Naive B cell (primary cell): Measurements from ENCODE around the gene RAB7A. TPM values are rescaled to one million over a fixed set of nuclear protein-coding genes. Genes with fewer than 3 reads are reported as not detected.
"Not testable (repeated sequence)": the region's sequence is repeated elsewhere in the genome, so short reads cannot be mapped to it uniquely, and the experiment has no call there.

Source experiments
- ATAC-seq, 2 donors: fragments of 150-1000 bp; cut with Tn5 transposase; 2 replicates each; pipeline ENCODE4 v1.10.0; 2021; ENCODE audit warnings: low read depth in 2 of 2, mild to moderate bottlenecking in 2 of 2, moderate library complexity in 2 of 2
- DNase-seq: peaks from one replicate; pipeline ENCODE4 v3.0.0; 2022
- H3K27ac Mint-ChIP-seq, 6 donors: one replicate each; pipeline ENCODE4 v1.8.0; 2020 to 2022; ENCODE audit warnings: mild to moderate bottlenecking in 6 of 6, mixed read lengths in 6 of 6, moderate library complexity in 5 of 6, inconsistent platforms in 2 of 6
- H3K27me3 Mint-ChIP-seq, 3 donors: one replicate each; pipeline ENCODE4 v1.8.0; 2021 to 2022; ENCODE audit warnings: mixed read lengths in 3 of 3, mild to moderate bottlenecking in 1 of 3
- H3K36me3 Mint-ChIP-seq, 2 donors: one replicate each; pipeline ENCODE4 v1.8.0; 2020 to 2022; ENCODE audit warnings: mixed read lengths in 2 of 2, inconsistent platforms in 1 of 2, mild to moderate bottlenecking in 1 of 2
- H3K4me1 Mint-ChIP-seq, 3 donors: one replicate each; pipeline ENCODE4 v1.8.0; 2020 to 2022; ENCODE audit warnings: mixed read lengths in 3 of 3, inconsistent platforms in 1 of 3, mild to moderate bottlenecking in 1 of 3, moderate library complexity in 1 of 3
- H3K4me3 Mint-ChIP-seq, 8 donors: one replicate each; pipeline ENCODE4 v1.8.0; 2020 to 2022; ENCODE audit warnings: mild to moderate bottlenecking in 8 of 8, mixed read lengths in 8 of 8, moderate library complexity in 8 of 8, inconsistent platforms in 2 of 8
- H3K9me3 Mint-ChIP-seq, 7 donors: one replicate each; pipeline ENCODE4 v1.8.0; 2020 to 2022; ENCODE audit warnings: mixed read lengths in 7 of 7, mild to moderate bottlenecking in 5 of 7, inconsistent platforms in 2 of 7, moderate library complexity in 1 of 7
- polyA plus RNA-seq, 6 donors: library from polyadenylated mRNA; unstranded; fragments of 300-500 nt; fragmentation: Illumina TruSeq; gene quantifications; one replicate each; pipeline ENCODE4 v1.2.3, GENCODE V29; 2021; ENCODE audit warnings: low read depth in 6 of 6

The RAB7A gene
- polyA plus RNA-seq, 6 donors from 2014 or later: 165 to 252 (median 189) TPM

DNA sequence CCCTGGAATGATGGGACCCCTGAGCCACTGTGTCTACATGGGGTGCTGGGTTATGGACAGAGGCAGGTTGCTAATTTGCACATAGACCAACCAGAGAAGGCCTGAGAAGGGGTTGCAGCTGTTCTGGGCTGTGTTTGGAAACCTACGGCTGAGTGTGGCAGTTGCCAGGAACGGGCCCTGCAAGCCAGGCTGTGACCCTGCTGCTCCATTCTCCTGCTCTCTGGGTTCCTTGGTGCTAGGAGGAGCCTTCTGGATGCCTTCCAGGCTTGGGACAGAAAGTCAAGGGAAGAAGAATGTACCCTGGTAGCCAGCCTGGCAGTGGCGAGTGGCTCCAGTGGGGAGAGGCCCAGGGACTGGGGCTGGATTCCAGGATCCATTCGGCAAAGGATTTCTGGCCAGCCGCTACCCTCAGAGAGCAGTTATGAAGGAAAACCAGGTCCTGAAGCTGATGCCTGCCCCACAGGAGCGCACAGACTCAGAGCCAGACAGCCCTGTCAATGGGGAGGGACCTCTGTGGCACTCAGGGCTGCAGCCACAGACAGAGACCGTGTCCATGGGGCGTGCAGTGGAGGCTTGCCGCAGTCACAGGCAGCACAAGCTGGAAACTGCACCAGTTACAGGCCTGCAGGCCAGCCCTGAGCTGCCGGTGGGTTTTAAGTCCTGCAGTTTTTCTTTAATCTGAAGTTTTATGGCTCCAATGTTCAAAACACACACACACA is 98.3 kb downstream of the RAB7A start:
- ATAC-seq: no peak
- no peaks in the 10 kb centered on the region for H3K9me3 Mint-ChIP-seq

DNA sequence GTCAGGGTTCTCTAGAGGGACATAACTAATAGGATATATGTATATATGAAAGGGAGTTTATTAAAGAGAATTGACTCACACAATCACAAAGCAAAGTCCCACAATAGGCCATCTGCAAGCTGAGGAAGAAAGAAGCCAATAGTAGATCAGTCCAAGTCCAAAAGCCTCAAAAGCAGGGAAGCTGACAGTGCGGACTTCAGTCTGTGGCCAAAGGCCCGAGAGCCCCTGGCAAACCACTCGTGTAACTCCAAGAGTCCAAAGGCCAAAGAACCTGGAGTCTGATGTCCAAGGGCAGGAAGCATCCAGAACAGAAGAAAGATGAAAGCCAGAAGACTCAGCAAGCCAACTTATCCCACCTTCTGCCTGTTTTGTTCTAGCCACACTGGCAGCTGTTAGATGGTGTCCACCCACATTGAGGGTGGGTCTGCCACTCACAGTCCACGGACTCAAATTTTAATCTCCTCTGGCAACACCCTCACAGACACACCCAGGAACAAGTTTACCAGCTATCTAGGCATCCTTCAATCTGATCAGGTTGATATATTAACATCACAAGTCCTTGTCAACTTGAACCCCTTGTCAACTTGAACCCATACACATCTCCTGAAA is 99.2 kb downstream of the RAB7A start:
- H3K4me1 Mint-ChIP-seq: peaks cover 0 to 2% (median 0%) of the 10 kb centered on the region in 3 donors
- H3K4me3 Mint-ChIP-seq: no peak overlapping the region
- DNase-seq: no peak
- H3K36me3 Mint-ChIP-seq: no peaks in the 10 kb centered on the region
- H3K9me3 Mint-ChIP-seq: no peaks in the 10 kb centered on the region
- ATAC-seq: no peak
- H3K27ac Mint-ChIP-seq: peak overlapping the region in 1 of 6 donors; percentile 7
- no peaks in the 10 kb centered on the region for H3K27me3 Mint-ChIP-seq

More for the DNA sequence above, 98.3 kb downstream of the RAB7A start:
- Mint-ChIP-seq H3K4me3 (no peak overlapping the region), H3K4me1 (peaks cover 0 to 2% (median 0%) of the 10 kb centered on the region in 3 donors), H3K27me3 (no peaks in the 10 kb centered on the region), H3K36me3 (peaks cover 0 to 2% of the 10 kb centered on the region in 2 donors), H3K27ac (peak overlapping the region in 2 of 6 donors; percentile 37 to 63)
- no peak for DNase-seq

DNA sequence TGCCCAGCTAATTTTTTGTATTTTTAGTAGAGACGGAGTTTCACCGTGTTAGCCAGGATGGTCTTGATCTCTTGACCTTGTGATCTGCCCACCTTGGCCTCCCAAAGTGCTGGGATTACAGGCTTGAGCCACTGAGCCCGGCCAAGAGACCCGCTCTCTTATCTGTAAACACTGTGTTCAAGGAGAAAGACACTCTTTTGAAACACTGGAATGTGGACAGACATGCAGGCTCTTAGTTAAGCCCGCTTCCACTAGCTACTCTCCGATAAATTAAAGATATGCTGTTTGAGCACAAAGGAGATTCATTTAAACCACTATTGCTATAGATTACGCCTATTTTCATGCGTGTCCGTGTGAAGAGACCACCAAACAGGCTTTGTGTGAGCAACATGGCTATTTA is 103.1 kb downstream of the RAB7A start:
- not testable (repeated sequence) for ATAC-seq, H3K36me3 Mint-ChIP-seq, H3K4me3 Mint-ChIP-seq, H3K9me3 Mint-ChIP-seq, H3K27ac Mint-ChIP-seq, DNase-seq, H3K4me1 Mint-ChIP-seq, H3K27me3 Mint-ChIP-seq

DNA sequence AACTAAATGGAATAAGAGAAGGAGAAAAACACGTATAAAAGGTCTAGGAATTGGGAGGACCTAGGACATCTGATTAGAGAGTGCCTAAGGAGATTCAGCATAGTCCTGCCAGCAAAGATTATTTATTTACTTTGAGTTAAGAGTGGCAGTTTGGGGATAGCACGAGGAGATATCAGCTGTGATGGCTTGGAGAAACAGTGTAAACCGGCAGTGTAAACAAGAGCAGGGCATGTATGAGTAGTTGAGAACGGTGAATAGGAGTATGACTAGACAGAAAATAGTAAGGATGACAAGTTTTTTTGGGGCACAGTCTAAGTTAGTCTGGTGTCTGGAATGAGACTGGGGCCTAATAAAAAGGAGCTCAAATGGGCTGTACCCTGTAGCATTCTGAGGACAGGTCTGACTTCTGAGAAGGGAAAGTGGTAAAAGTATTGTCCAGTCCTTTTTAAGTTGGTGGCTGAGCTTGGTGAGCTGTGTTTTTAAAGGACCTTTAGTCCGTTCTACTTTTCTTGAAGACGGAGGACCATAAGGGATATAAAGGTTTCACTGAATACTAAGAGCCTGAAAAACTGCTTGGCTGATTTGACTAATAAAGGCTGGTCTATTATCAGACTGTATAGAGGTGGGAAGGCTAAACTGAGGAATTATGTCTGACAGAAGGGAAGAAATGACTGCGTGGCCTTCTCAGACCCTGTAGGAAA is 104.1 kb downstream of the RAB7A start:
- not testable (repeated sequence) for H3K9me3 Mint-ChIP-seq, DNase-seq, ATAC-seq, H3K27ac Mint-ChIP-seq, H3K4me1 Mint-ChIP-seq, H3K4me3 Mint-ChIP-seq, H3K27me3 Mint-ChIP-seq, H3K36me3 Mint-ChIP-seq

DNA sequence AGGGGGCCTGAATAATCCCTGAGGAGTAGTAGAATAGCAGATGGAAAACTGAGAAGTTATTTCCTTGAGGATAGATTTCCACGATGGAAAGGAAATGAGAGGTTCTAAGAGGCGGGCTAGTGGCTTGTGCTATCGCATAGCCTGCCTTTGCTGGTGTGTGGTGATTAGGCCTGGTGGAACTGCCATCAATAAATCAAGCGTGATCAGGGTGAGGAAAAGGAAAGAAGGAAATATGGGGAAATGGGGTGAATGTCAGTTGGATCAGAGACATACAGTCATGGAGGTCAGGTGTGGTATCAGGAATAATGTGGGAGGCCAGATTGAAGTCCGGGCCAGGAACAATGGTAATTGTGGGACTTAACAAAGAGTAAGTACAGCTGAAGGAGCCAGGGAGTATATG is 104.8 kb downstream of the RAB7A start:
- DNase-seq, H3K4me3 Mint-ChIP-seq, ATAC-seq, H3K9me3 Mint-ChIP-seq, H3K36me3 Mint-ChIP-seq, H3K27me3 Mint-ChIP-seq, H3K27ac Mint-ChIP-seq, H3K4me1 Mint-ChIP-seq: not testable (repeated sequence)

DNA sequence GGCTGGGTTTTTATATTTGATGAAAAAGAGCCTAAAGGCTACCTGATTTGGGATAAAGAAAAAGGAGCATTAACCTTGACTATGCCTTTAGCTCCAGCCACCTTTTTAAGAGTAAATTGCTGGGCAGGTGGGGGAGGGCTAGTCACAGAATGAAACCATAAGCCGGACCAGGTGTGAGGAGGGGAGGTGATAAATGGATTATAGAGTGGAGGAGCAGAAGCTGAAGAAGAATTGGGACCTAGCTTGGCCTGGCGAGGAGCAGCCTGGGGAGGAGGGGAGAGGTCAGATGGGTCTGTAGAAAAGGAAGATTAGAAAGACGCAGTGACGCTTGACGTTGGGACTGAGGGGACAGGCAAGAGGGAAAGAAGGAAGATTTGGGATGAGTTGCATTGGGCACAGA is 107.0 kb downstream of the RAB7A start:
- not testable (repeated sequence) for H3K27ac Mint-ChIP-seq, H3K4me3 Mint-ChIP-seq, H3K36me3 Mint-ChIP-seq, H3K9me3 Mint-ChIP-seq, DNase-seq, H3K27me3 Mint-ChIP-seq, ATAC-seq, H3K4me1 Mint-ChIP-seq

DNA sequence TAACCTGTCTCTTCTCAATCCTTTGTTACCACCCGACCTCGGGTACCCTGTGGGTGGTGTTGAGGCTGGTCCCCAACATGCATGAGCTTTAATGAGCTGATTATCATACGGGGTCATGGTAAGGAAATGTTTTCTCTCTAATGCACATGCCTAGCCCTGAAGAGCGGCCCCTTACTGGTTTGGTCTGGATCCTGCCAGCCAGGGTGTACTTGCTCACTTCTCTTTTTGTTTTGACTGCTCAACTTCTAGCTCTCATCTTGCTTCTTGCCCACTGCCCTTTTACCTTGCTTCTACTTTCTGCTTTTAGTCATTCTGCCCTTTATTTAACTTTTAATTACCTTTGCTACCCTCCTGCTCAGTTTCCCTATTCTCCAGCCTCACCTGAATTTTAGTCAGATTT is 109.1 kb downstream of the RAB7A start:
- no peak overlapping the region for H3K27ac Mint-ChIP-seq

DNA sequence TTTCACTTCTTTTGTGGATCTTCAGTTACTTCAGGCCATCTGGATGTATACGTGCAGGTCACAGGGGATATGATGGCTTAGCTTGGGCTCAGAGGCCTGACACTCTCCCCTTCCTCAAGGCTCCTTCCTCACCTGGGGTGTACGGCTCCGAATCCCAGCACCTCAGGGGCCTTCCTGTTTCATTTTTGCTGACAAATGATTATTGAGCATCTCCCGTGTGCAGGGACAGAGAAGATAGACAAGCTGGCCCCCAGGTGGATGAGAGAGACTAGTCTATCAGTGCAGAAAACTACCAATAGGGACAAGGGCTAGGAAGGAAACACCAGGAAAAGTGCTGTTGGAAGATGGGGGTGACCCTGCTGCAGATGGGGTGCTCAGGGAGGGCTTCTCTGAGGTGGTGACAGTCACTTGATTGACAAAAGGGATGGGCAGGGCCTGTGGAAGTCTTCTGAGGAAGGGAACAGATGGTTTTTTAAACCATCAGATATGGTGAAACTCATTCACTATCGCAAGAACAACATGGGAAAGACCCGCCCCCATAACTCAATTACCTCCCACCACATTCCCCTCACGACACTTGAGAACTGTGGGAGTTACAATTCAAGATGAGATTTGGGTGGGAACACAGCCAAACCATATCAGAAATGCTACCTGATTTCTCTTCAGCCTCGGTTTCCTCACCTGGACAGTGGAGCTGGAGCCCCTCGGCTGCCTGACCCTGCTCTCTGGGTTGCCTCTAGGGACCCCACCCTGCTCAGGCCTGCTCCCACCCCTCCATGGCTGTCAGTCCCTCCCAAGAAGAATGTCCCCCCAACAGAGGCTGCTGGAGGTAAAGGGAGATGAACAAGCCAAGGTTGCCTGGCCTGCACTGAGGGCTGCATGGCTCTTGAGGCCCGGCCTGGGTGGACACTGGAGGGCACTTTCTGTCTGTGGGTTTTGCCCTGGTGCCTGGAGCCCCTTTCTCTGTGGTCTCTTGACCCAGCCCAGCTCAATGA is 116.2 kb downstream of the RAB7A start:
- no peaks in the 10 kb centered on the region for H3K36me3 Mint-ChIP-seq
- DNase-seq (no peak), ATAC-seq (no peak)
- H3K27ac Mint-ChIP-seq: peak overlapping the region in 1 of 6 donors; percentile 31
- peaks cover 13 to 14% (median 13%) of the 10 kb centered on the region in 3 donors for H3K4me1 Mint-ChIP-seq
- H3K9me3 Mint-ChIP-seq: no peaks in the 10 kb centered on the region
- no peaks in the 10 kb centered on the region for H3K27me3 Mint-ChIP-seq
- peak overlapping the region in 1 of 8 donors; percentile 17 for H3K4me3 Mint-ChIP-seq

More for the DNA sequence above, 109.1 kb downstream of the RAB7A start:
- Mint-ChIP-seq H3K4me1 (no peaks in the 10 kb centered on the region), H3K9me3 (no peaks in the 10 kb centered on the region), H3K4me3 (no peak overlapping the region), H3K36me3 (no peaks in the 10 kb centered on the region), H3K27me3 (no peaks in the 10 kb centered on the region)
- DNase-seq: no peak
- no peak for ATAC-seq

DNA sequence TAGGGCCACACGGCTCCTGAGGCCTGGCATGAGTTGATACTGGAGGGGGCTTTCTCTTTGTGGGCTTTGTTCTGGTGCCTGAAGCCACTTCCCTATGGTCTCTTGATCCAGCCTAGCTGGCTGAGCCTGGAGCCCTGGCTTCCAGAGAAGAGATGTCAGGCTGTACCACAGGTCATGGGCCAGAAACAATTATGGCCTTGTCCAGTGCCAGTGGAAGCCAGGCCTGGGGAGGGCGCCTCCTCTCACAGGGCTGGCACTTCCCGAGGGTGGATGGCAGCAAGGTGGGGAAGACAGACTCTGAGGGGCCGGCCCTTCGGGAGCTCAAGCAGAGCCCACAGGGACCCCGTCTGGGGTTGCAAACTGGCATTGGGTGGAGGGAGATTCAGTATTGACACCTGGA is 118.5 kb downstream of the RAB7A start:
- H3K36me3 Mint-ChIP-seq: no peaks in the 10 kb centered on the region
- no peak for DNase-seq
- ATAC-seq: no peak
- peak overlapping the region in 4 of 8 donors; percentile 68 to 92 (median 78) for H3K4me3 Mint-ChIP-seq
- no peaks in the 10 kb centered on the region for H3K27me3 Mint-ChIP-seq
- H3K27ac Mint-ChIP-seq: peak overlapping the region in 2 of 6 donors; percentile 28 to 56
- peaks cover 13 to 14% (median 14%) of the 10 kb centered on the region in 3 donors for H3K4me1 Mint-ChIP-seq
- H3K9me3 Mint-ChIP-seq: no peaks in the 10 kb centered on the region

DNA sequence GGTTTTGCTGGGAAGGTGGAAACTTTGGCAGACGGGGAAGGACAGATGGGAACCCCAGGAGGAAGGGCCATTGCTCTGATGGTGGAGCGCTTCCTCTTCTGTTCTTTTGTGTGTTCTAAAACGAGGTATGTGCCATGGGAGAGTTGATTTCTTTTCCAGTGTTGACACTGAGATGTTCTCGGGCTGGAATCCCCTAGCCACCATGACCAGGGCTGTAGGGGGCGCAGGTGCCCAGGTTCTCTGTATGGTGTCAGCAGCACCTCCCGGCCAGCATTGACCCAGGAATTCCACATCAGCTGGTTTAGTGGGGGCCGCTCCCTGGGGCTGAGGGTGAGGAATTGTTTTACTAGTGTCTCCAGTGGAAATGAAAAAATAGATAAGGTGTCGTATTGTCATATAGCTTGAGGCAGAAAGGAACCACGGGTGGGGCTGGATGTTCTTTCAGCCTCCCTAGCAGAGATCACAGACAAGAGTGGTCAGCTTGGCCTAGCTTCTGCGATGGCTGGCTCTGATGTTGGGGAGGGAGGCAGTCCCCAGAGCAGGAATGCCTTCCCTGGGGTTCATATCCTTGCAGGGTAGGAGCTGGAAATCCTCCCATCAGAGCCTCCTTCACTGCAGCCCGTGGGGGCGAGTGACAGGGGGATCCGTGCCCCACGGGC is 119.3 kb downstream of the RAB7A start:
- no peak for DNase-seq
- Mint-ChIP-seq H3K27me3 (no peaks in the 10 kb centered on the region), H3K9me3 (no peaks in the 10 kb centered on the region), H3K36me3 (no peaks in the 10 kb centered on the region), H3K4me1 (peaks cover 13 to 14% (median 14%) of the 10 kb centered on the region in 3 donors), H3K4me3 (peak overlapping the region; percentile 73 to 93 (median 83)), H3K27ac (peak overlapping the region in 4 of 6 donors; percentile 15 to 83 (median 41))
- no peak for ATAC-seq

DNA sequence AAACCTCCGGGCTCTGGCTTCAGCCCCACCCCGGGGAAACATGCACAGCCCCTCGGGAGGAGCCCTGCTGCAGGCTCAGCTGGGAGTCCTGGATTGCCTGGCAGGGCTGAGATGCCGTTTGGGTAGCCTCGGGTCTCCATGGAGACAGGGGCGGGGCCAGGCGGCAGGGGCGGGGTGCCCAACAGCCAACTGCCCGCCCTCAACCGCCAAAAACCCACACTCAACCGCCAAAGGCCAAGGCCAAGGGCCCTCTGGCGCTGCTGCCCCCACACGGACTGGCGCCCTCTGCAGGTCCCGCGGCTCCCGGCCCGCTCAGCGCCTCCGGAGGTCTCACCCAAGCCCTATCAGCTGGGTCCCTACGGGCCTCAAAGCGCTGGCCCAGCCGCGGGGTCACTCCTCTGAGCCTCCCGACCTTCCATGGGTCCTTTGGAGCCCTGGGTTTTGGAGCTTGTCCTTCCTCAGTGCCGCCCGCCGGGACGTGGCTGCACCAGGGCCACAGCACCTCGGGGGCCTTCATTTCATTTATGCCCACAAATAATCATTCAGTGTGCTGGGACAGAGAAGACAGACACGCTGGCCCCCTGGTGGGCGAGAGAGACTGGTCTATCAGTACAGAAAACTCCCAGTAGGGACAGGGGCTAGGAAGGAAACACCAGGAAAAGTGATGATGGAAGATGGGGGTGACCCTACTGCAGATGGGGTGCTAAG is 119.9 kb downstream of the RAB7A start:
- Mint-ChIP-seq H3K4me3 (peak overlapping the region; percentile 73 to 93 (median 86)), H3K27ac (peak overlapping the region in 4 of 6 donors; percentile 15 to 87 (median 65)), H3K4me1 (peaks cover 13 to 14% (median 14%) of the 10 kb centered on the region in 3 donors), H3K9me3 (no peaks in the 10 kb centered on the region), H3K36me3 (no peaks in the 10 kb centered on the region), H3K27me3 (no peaks in the 10 kb centered on the region)
- ATAC-seq: peak; percentile 82 to 83
- DNase-seq: peak; percentile 69

DNA sequence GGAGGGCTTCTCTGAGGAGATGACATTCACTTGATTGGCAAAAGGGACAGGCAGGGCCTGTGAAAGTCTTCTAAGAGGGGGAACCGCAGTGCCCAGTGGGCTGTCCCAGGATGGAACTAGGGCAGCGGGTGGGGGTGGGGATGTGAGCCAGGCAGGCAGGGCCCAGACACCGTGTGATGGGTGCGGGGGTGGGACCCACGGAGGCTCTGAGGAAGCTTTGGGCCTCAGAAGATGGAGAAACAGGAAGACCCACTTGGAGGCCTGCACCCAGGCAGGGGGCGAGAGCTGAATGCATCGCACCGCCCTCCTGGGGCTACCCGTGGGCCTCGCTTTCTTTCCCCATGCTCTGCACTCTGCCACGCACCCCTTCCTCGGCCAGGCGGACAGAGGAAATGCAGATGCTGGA is 120.5 kb downstream of the RAB7A start:
- ATAC-seq: peak; percentile 7 to 10
- no peak for DNase-seq
- no peaks in the 10 kb centered on the region for H3K27me3 Mint-ChIP-seq

More for the DNA sequence above, 120.5 kb downstream of the RAB7A start:
- Mint-ChIP-seq H3K27ac (peak overlapping the region in 5 of 6 donors; percentile 15 to 87 (median 64)), H3K4me1 (peaks cover 13 to 14% (median 14%) of the 10 kb centered on the region in 3 donors), H3K9me3 (no peaks in the 10 kb centered on the region), H3K4me3 (peak overlapping the region; percentile 73 to 93 (median 86)), H3K36me3 (no peaks in the 10 kb centered on the region)
